ENCODE measurements around the gene ANKRD13B.
"Not testable (repeated sequence)": the region's sequence is repeated elsewhere in the genome, so short reads cannot be mapped to it uniquely, and the experiment has no call there.

ANKRD13B gene

GRCh38 chr17:29592850-29593551, at the start of gene ANKRD13B:
ANKRD13B (plus strand) TSS chr17:29593132; CDS start chr17:29593622, 490 bp downstream.
- DNase-seq (ENCODE audit: low spot score), result peak; percentile 27

GRCh38 chr17:29544066-29544465, 48.9 kb upstream of the ANKRD13B start:
- no peak for DNase-seq (ENCODE audit: low spot score)

- no peak for DNase-seq (ENCODE audit: low spot score)
Observed at GRCh38 chr17:29546085-29546484, 46.8 kb upstream of the ANKRD13B start.

- DNase-seq (ENCODE audit: low spot score), result no peak
Observed at GRCh38 chr17:29546830-29547229, 46.1 kb upstream of the ANKRD13B start.

- peak; percentile 32 for DNase-seq (ENCODE audit: low spot score)
Observed at GRCh38 chr17:29549177-29549923, 43.6 kb upstream of the ANKRD13B start.

GRCh38 chr17:29555840-29556239, 37.1 kb upstream of the ANKRD13B start:
- no peak for DNase-seq (ENCODE audit: low spot score)

- no peak for DNase-seq (ENCODE audit: low spot score)
Observed at GRCh38 chr17:29557085-29557738, 35.7 kb upstream of the ANKRD13B start.

- DNase-seq (ENCODE audit: low spot score), result no peak
Observed at GRCh38 chr17:29557739-29558116, 35.2 kb upstream of the ANKRD13B start.

GRCh38 chr17:29558139-29558538, 34.8 kb upstream of the ANKRD13B start:
- not testable (repeated sequence) for DNase-seq (ENCODE audit: low spot score)

- no peak for DNase-seq (ENCODE audit: low spot score)
Observed at GRCh38 chr17:29559640-29560039, 33.3 kb upstream of the ANKRD13B start.

GRCh38 chr17:29560316-29560715, 32.6 kb upstream of the ANKRD13B start:
- no peak for DNase-seq (ENCODE audit: low spot score)

- DNase-seq (ENCODE audit: low spot score), result peak; percentile 6
Observed at GRCh38 chr17:29561554-29562517, 31.1 kb upstream of the ANKRD13B start.

- DNase-seq (ENCODE audit: low spot score), result no peak
Observed at GRCh38 chr17:29562615-29563014, 30.3 kb upstream of the ANKRD13B start.

GRCh38 chr17:29563816-29564215, 29.1 kb upstream of the ANKRD13B start:
- DNase-seq (ENCODE audit: low spot score), result peak; percentile 6

- DNase-seq (ENCODE audit: low spot score), result peak; percentile 62
Observed at GRCh38 chr17:29565643-29566472, 27.1 kb upstream of the ANKRD13B start.

- DNase-seq (ENCODE audit: low spot score), result peak; percentile 49
Observed at GRCh38 chr17:29566473-29567303, 26.2 kb upstream of the ANKRD13B start, which contains the start of gene ABHD15. ABHD15 (minus strand) TSS chr17:29567037; CDS start chr17:29566966, 71 bp downstream.

- no peak for DNase-seq (ENCODE audit: low spot score)
Observed at GRCh38 chr17:29567304-29567553, 25.7 kb upstream of the ANKRD13B start.

- peak; percentile 76 for DNase-seq (ENCODE audit: low spot score)
Observed at GRCh38 chr17:29567554-29568330, 25.2 kb upstream of the ANKRD13B start.
